ENCODE measurements around the gene ZSCAN21.

ZSCAN21 gene

GRCh38 chr7:100049441-100050291 lies at the start of gene ZSCAN21 (continued):
- peak; percentile 28; the same call in 1 of the 2 replicates for TF ChIP-seq REST (tag by site-specific recombination; IDR thresholded peaks at IDR 0.05)
- TF ChIP-seq KLF8 (tag by site-specific recombination; IDR thresholded peaks at IDR 0.05) = peak; percentile 92
- peak; percentile 90 for TF ChIP-seq KLF10 (tag by site-specific recombination; IDR thresholded peaks at IDR 0.05)
- peak; percentile 87 for TF ChIP-seq PATZ1 (tag by site-specific recombination; IDR thresholded peaks at IDR 0.05)
- no peak for TF ChIP-seq ZNF354C (tag by site-specific recombination; IDR thresholded peaks at IDR 0.05; ENCODE audit: borderline replicate concordance, low read depth)
- no peak for TF ChIP-seq ZNF146 (tag by site-specific recombination; IDR thresholded peaks at IDR 0.05)
- TF ChIP-seq ZNF248 (tag by site-specific recombination; IDR thresholded peaks at IDR 0.05) = no peak
- no peak for TF ChIP-seq ZNF670 (tag by site-specific recombination; IDR thresholded peaks at IDR 0.05; ENCODE audit: low read depth)
- no peak for TF ChIP-seq ZNF514 (tag by site-specific recombination; IDR thresholded peaks at IDR 0.05)
- no peak for TF ChIP-seq ZNF510 (tag by site-specific recombination; IDR thresholded peaks at IDR 0.05; ENCODE audit: insufficient replicate concordance)
- no peak for TF ChIP-seq PBX3 (CRISPR knock-in tag; IDR thresholded peaks at IDR 0.05)
- TF ChIP-seq ZNF585B (tag by site-specific recombination; IDR thresholded peaks at IDR 0.05) = no peak
- TF ChIP-seq ZNF501 (tag by site-specific recombination; IDR thresholded peaks at IDR 0.05) = peak; percentile 88
- no peak for TF ChIP-seq ZNF830 (tag by site-specific recombination; IDR thresholded peaks at IDR 0.05; ENCODE audit: low read depth)
- no peak for TF ChIP-seq MZF1 (tag by site-specific recombination; IDR thresholded peaks at IDR 0.05; ENCODE audit: borderline replicate concordance)
- TF ChIP-seq ZNF610 (tag by site-specific recombination; IDR thresholded peaks at IDR 0.05; ENCODE audit: borderline replicate concordance) = peak; percentile 88
- TF ChIP-seq ZNF148 (tag by site-specific recombination; IDR thresholded peaks at IDR 0.05; ENCODE audit: borderline replicate concordance) = no peak
- no peak for TF ChIP-seq ZNF239 (tag by site-specific recombination; IDR thresholded peaks at IDR 0.05)
- no peak for TF ChIP-seq ZNF214 (tag by site-specific recombination; IDR thresholded peaks at IDR 0.05; ENCODE audit: borderline replicate concordance)
- no peak for TF ChIP-seq GLI2 (tag by site-specific recombination; IDR thresholded peaks at IDR 0.05; ENCODE audit: borderline replicate concordance, low read depth)
- 0 out of 2 replicates have a peak, but pooled peaks have one; percentile 13 for TF ChIP-seq ZBTB8A (tag by site-specific recombination; IDR thresholded peaks at IDR 0.05)
- no peak for TF ChIP-seq ZNF426 (tag by site-specific recombination; IDR thresholded peaks at IDR 0.05)
- TF ChIP-seq ZBTB7A (tag by site-specific recombination; IDR thresholded peaks at IDR 0.05; ENCODE audit: low read depth) = peak; percentile 11; the same call in 1 of the 2 replicates
- TF ChIP-seq GLIS2 (tag by site-specific recombination; IDR thresholded peaks at IDR 0.05) = peak; percentile 74
- no peak for TF ChIP-seq ZNF416 (tag by site-specific recombination; IDR thresholded peaks at IDR 0.05)
- TF ChIP-seq ZNF19 (tag by site-specific recombination; IDR thresholded peaks at IDR 0.05; ENCODE audit: low read depth) = no peak
- TF ChIP-seq ZNF394 (tag by site-specific recombination; IDR thresholded peaks at IDR 0.05; ENCODE audit: borderline replicate concordance) = peak; percentile 47; the same call in 1 of the 2 replicates
- no peak for TF ChIP-seq ZNF701 (tag by site-specific recombination; IDR thresholded peaks at IDR 0.05)
- no peak for TF ChIP-seq ZNF433 (tag by site-specific recombination; IDR thresholded peaks at IDR 0.05; ENCODE audit: low read depth)
- no peak for TF ChIP-seq ZNF112 (tag by site-specific recombination; IDR thresholded peaks at IDR 0.05)
- no peak for TF ChIP-seq ZSCAN16 (tag by site-specific recombination; IDR thresholded peaks at IDR 0.05)
